Measurements from ENCODE around the gene CHTF18.
"Not testable (repeated sequence)": the region's sequence is repeated elsewhere in the genome, so short reads cannot be mapped to it uniquely, and the experiment has no call there.

Gene CHTF18

GRCh38 chr16:751152-752006 is 37.0 kb upstream of the CHTF18 start:
- no peak overlapping the region for H3K4me3 ChIP-seq (ENCODE audit: low read depth, low read length)
- no peak for TF ChIP-seq CTCF (IDR thresholded peaks at IDR 0.05; ENCODE audit: control insufficient read depth, extremely low read depth, insufficient read depth)
- no peak for DNase-seq (ENCODE audit: low read depth)

GRCh38 chr16:752007-752312 is 36.5 kb upstream of the CHTF18 start:
- DNase-seq (ENCODE audit: low read depth), result no peak
- H3K4me3 ChIP-seq (ENCODE audit: low read depth, low read length), result no peak overlapping the region

GRCh38 chr16:754121-754607 is 34.3 kb upstream of the CHTF18 start:
- H3K4me3 ChIP-seq (ENCODE audit: low read depth, low read length); DNase-seq (ENCODE audit: low read depth): not testable (repeated sequence)

More at GRCh38 chr16:752007-752312, 36.5 kb upstream of the CHTF18 start:
- no peak for TF ChIP-seq CTCF (IDR thresholded peaks at IDR 0.05; ENCODE audit: control insufficient read depth, extremely low read depth, insufficient read depth)

DNA sequence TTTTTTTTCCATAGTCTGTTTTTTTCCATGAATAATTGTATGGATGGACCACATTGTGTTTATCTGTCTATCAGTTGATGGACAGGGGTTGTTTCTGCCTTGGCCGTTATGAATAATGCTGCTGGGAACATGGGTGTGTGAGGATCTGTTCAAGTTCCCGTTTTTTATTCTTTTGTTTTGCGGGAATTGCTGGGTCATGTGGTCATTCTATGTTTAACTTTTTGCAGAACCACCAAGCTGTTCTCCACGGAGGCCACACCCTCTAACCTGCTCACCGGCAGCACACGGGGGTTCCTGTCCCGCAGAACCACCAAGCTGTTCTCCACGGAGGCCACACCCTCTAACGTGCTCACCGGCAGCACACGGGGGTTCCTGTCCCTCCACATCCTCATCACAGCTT is 33.8 kb upstream of the CHTF18 start:
- no peak for DNase-seq (ENCODE audit: low read depth)
- no peak overlapping the region for H3K4me3 ChIP-seq (ENCODE audit: low read depth, low read length)
- TF ChIP-seq CTCF (IDR thresholded peaks at IDR 0.05; ENCODE audit: control insufficient read depth, extremely low read depth, insufficient read depth), result no peak

DNA sequence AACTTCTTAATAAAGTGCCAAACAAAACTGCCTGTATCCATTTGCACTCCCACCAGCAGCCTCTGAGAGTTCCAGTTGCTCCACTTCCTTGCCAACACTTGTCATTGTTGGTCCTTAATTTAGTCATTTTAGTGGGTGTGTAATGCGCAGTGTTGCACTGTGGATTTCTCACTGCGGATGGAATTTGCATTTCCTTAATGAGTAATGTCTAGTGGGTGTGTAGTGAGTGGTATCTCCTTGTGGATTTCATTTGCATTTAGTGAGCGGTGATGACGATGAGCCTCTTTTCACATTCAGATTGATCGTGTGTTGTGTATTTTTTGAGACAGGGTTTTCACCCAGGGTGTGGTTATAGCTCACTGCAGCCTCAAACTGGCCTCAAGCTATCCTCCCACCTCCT is 32.0 kb upstream of the CHTF18 start:
- H3K4me3 ChIP-seq (ENCODE audit: low read depth, low read length), result no peak overlapping the region
- no peak for TF ChIP-seq CTCF (IDR thresholded peaks at IDR 0.05; ENCODE audit: control insufficient read depth, extremely low read depth, insufficient read depth)
- DNase-seq (ENCODE audit: low read depth), result no peak

DNA sequence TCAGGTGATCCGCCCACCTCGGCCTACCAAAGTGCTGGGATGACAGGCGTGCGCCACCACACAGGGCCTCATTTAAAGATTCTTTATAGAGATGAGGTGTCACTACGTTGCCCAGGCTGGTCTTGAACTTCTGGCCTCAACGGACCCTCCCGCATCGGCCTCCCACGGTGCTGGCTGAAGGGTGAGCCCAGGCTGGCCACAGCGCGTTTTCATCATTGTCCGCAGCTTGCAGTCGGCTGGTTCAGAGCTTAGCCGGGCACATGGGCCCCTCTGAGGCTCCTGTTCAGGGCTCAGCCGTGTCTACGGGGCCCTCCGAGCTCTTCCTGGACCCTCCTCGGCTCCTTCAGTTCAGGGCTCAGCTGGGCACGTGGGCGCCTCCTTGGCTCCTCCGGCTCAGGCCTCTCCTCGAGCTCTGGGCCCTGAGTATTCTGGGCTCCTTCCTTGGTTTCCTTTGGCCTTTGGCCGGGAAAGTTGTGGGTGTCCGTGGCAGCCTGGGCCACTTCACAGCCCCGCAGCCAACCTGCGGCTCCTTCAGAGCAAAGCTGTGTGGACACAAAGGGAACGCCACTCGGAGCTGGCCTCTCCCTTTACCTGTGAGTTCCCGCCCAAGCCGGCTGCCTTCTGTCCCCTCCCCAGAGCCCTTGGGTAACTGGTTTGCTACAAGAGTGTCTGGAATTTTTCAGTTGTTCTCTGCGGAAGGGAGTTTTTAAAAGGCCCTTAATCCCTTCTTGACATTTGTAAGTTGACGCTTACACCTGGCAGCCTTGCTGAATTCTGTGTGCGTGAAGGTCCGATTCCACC is 29.1 kb upstream of the CHTF18 start:
- DNase-seq (ENCODE audit: low read depth), result no peak
- H3K4me3 ChIP-seq (ENCODE audit: low read depth, low read length), result no peak overlapping the region
- TF ChIP-seq CTCF (IDR thresholded peaks at IDR 0.05; ENCODE audit: control insufficient read depth, extremely low read depth, insufficient read depth), result no peak

- TF ChIP-seq CTCF (IDR thresholded peaks at IDR 0.05; ENCODE audit: control insufficient read depth, extremely low read depth, insufficient read depth), result no peak
- no peak for DNase-seq (ENCODE audit: low read depth)
- H3K4me3 ChIP-seq (ENCODE audit: low read depth, low read length), result no peak overlapping the region
These were observed 28.4 kb upstream of the CHTF18 start for GRCh38 chr16:760065-760464.

Measured in LNCaP clone FGC (cell line).